Prostate gland (tissue), 2 donors: ENCODE data around the gene SMR3A.

Source experiments
- POLR2AphosphoS5 ChIP-seq: sonication (generic); formaldehyde crosslinking; IDR thresholded peaks from one replicate; pipeline ENCODE4 v1.6.1; 2017; ENCODE audit warnings: antibody characterized with exemption
- TF ChIP-seq, protein P1 (sequence below), 4 experiments: fragments of 200-600 bp in 2 of 4; fragments of 450-650 bp in 2 of 4; sonication (generic) in 2 of 4; IDR thresholded peaks; 1 replicate in 3 of 4; 2 replicates in 1 of 4; pipeline ENCODE4 v1.5.1; 2016 to 2019; ENCODE audit warnings: antibody characterized with exemption in 4 of 4, mild to moderate bottlenecking in 2 of 4, moderate library complexity in 2 of 4

DNA sequence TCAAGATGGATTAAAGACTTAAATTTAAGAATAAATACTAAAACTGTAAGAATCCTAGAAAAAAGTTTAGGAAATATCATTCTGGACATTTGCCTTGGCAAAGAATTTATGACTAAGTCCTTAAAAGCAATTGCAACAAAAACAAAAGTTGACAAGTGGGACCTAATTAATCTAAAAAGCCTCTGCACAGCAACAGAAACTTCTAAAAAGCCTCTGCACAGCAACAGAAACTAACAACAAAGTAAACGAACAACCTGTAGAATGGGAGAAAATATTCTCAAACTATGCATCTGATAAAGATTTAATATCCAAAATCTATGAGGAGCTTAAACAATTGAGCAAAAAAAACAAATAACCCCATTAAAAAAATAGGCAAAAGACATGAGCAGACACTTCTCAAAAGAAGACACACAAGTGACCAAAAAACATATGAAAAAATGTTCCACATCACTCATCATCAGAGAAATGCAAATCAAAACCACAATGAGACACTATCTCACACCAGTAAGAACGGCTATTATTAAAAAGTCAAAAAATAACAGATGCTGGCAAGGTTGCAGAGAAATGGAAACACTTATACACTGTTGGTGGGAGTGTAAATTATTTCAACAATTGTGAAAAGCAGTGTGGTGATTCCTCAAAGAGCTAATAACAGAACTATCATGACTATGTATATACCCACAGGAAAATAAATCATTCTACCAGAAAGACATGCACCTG, 31.7 kb downstream of the SMR3A start:
- TF ChIP-seq, protein P1, sequence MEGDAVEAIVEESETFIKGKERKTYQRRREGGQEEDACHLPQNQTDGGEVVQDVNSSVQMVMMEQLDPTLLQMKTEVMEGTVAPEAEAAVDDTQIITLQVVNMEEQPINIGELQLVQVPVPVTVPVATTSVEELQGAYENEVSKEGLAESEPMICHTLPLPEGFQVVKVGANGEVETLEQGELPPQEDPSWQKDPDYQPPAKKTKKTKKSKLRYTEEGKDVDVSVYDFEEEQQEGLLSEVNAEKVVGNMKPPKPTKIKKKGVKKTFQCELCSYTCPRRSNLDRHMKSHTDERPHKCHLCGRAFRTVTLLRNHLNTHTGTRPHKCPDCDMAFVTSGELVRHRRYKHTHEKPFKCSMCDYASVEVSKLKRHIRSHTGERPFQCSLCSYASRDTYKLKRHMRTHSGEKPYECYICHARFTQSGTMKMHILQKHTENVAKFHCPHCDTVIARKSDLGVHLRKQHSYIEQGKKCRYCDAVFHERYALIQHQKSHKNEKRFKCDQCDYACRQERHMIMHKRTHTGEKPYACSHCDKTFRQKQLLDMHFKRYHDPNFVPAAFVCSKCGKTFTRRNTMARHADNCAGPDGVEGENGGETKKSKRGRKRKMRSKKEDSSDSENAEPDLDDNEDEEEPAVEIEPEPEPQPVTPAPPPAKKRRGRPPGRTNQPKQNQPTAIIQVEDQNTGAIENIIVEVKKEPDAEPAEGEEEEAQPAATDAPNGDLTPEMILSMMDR (IDR thresholded peaks at IDR 0.05) = no peak
- no peak for TF ChIP-seq POLR2AphosphoS5
